Upper lobe of left lung (tissue), 4 donors: Measurements from ENCODE around the gene SLC6A6.

Experiments used
- CTCF ChIP-seq, 6 experiments: fragments of 450-650 bp in 4 of 6; fragments of 200-600 bp in 2 of 6; sonication (generic) in 2 of 6; IDR thresholded peaks; one replicate each; pipeline ENCODE4 v1.5.1; 2016 to 2019; ENCODE audit warnings: antibody characterized with exemption in 6 of 6
- EP300 ChIP-seq, 4 donors: sonication (generic); formaldehyde crosslinking; IDR thresholded peaks; one replicate each; pipeline ENCODE4 v1.5.1; 2017; ENCODE audit warnings: antibody characterized with exemption in 4 of 4, control low read depth in 2 of 4
- POLR2AphosphoS5 ChIP-seq, 2 donors: sonication (generic); formaldehyde crosslinking; IDR thresholded peaks; one replicate each; pipeline ENCODE4 v1.5.1; 2017; ENCODE audit warnings: antibody characterized with exemption in 2 of 2

- no peak for TF ChIP-seq CTCF (IDR thresholded peaks at IDR 0.05)
- TF ChIP-seq EP300 (IDR thresholded peaks at IDR 0.05) = no peak
- no peak for TF ChIP-seq POLR2AphosphoS5 (IDR thresholded peaks at IDR 0.05)
Observed at GRCh38 chr3:14485981-14486380, 83.6 kb downstream of the SLC6A6 start.
